Neuronal stem cell (in vitro differentiated cells): ENCODE measurements around the gene MGLL.
A peak's percentile ranks its signal among the peaks of the same experiment; 100 is the strongest.

ENCODE experiments used
- DNase-seq: peaks from one replicate; pipeline ENCODE4 v3.0.0-alpha.2; 2013; ENCODE audit warnings: low spot score
- H2AFZ ChIP-seq: one replicate; pipeline ENCODE4 v1.6.1; 2013; ENCODE audit warnings: mild to moderate bottlenecking, low read length, inconsistent platforms
- H2AK5ac ChIP-seq: 2 replicates; pipeline ENCODE4 v1.6.1; 2013; ENCODE audit warnings: low read depth, mild to moderate bottlenecking, inconsistent platforms, low read length, moderate library complexity, mixed read lengths
- H2BK120ac ChIP-seq: 2 replicates; pipeline ENCODE4 v1.6.1; 2013; ENCODE audit warnings: low read depth, mild to moderate bottlenecking, inconsistent platforms, low read length, moderate library complexity, mixed read lengths
- H2BK12ac ChIP-seq: one replicate; pipeline ENCODE4 v1.6.1; 2013; ENCODE audit warnings: low read length, inconsistent platforms
- H2BK15ac ChIP-seq: 2 replicates; pipeline ENCODE4 v1.6.1; 2013; ENCODE audit warnings: mild to moderate bottlenecking, low read length, inconsistent platforms, mixed read lengths
- H2BK5ac ChIP-seq: one replicate; pipeline ENCODE4 v1.6.1; 2013; ENCODE audit warnings: inconsistent platforms, mild to moderate bottlenecking, low read length, moderate library complexity
- H3K14ac ChIP-seq: one replicate; pipeline ENCODE4 v1.6.1; 2013; ENCODE audit warnings: low read length, inconsistent platforms
- H3K18ac ChIP-seq: 2 replicates; pipeline ENCODE4 v1.6.1; 2013; ENCODE audit warnings: low read length, inconsistent platforms
- H3K23ac ChIP-seq: 2 replicates; pipeline ENCODE4 v1.6.1; 2013; ENCODE audit warnings: low read depth, mild to moderate bottlenecking, mixed read lengths, low read length, inconsistent platforms; ENCODE audit not compliant: poor library complexity
- H3K27ac ChIP-seq: replicated peaks from 3 replicates; pipeline ENCODE4 v1.5.1; 2013; ENCODE audit warnings: low read length, inconsistent platforms
- H3K27me3 ChIP-seq, 3 experiments: 2 replicates each; pipeline ENCODE4 v1.6.1; 2013; ENCODE audit warnings: low read length in 3 of 3, mild to moderate bottlenecking in 2 of 3, inconsistent platforms in 1 of 3, low read depth in 1 of 3, mixed read lengths in 1 of 3, moderate library complexity in 1 of 3; ENCODE audit not compliant: control insufficient read depth in 3 of 3, insufficient read depth in 3 of 3
- H3K36me3 ChIP-seq, 2 donors: replicated peaks in 1 of 2; 2 replicates each; pipeline ENCODE4 v1.6.1; 2013; ENCODE audit warnings: low read length in 2 of 2; ENCODE audit not compliant: control insufficient read depth in 2 of 2, insufficient read depth in 2 of 2
- H3K4ac ChIP-seq: 2 replicates; pipeline ENCODE4 v1.6.1; 2013; ENCODE audit warnings: inconsistent platforms, mild to moderate bottlenecking, low read length, moderate library complexity
- H3K4me1 ChIP-seq, 2 donors: 1 replicate in 1 of 2; 2 replicates in 1 of 2; pipeline ENCODE4 v1.6.1; 2013; ENCODE audit warnings: low read length in 2 of 2, low read depth in 1 of 2; ENCODE audit not compliant: control insufficient read depth in 2 of 2, insufficient read depth in 1 of 2
- H3K4me2 ChIP-seq: one replicate; pipeline ENCODE4 v1.6.1; 2013; ENCODE audit warnings: mild to moderate bottlenecking, low read length, inconsistent platforms; ENCODE audit not compliant: insufficient read depth, poor library complexity, severe bottlenecking
- H3K4me3 ChIP-seq, 2 donors: 2 replicates each; pipeline ENCODE4 v1.5.1; 2013; ENCODE audit warnings: low read length in 2 of 2, mild to moderate bottlenecking in 2 of 2, inconsistent platforms in 1 of 2, moderate library complexity in 1 of 2
- H3K79me1 ChIP-seq: one replicate; pipeline ENCODE4 v1.6.1; 2013; ENCODE audit warnings: low read depth, mild to moderate bottlenecking, inconsistent platforms, low read length, moderate library complexity
- H3K9ac ChIP-seq: one replicate; pipeline ENCODE4 v1.6.1; 2013; ENCODE audit warnings: mild to moderate bottlenecking, low read depth, low read length, inconsistent platforms; ENCODE audit not compliant: poor library complexity
- H3K9me3 ChIP-seq, 2 donors: replicated peaks in 1 of 2; 2 replicates each; pipeline versions ENCODE3 to v1.6.1; 2013; ENCODE audit warnings: low read length in 2 of 2, mild to moderate bottlenecking in 2 of 2, inconsistent platforms in 1 of 2, low read depth in 1 of 2, mixed read lengths in 1 of 2, moderate library complexity in 1 of 2; ENCODE audit not compliant: control insufficient read depth in 2 of 2, insufficient read depth in 1 of 2
- H4K8ac ChIP-seq: one replicate; pipeline ENCODE4 v1.6.1; 2013; ENCODE audit warnings: low read depth, mild to moderate bottlenecking, inconsistent platforms, low read length, moderate library complexity
- H4K91ac ChIP-seq: one replicate; pipeline ENCODE4 v1.6.1; 2013; ENCODE audit warnings: low read length, low read depth, mild to moderate bottlenecking, inconsistent platforms; ENCODE audit not compliant: poor library complexity
- WGBS, 2 donors: extraction: QIAGEN DNeasy Blood & Tissue Kit; methylation state at CpG; one replicate each; pipeline ENCODE4 v1.1.7; 2013; ENCODE audit warnings: missing lambda C conversion rate in 2 of 2, mixed read lengths in 1 of 2; ENCODE audit not compliant: insufficient read length in 2 of 2, insufficient replicate concordance in 1 of 2; ENCODE audit errors: extremely low coverage in 2 of 2; 5-methylcytosine and 5-hydroxymethylcytosine counted together

Gene MGLL

DNA sequence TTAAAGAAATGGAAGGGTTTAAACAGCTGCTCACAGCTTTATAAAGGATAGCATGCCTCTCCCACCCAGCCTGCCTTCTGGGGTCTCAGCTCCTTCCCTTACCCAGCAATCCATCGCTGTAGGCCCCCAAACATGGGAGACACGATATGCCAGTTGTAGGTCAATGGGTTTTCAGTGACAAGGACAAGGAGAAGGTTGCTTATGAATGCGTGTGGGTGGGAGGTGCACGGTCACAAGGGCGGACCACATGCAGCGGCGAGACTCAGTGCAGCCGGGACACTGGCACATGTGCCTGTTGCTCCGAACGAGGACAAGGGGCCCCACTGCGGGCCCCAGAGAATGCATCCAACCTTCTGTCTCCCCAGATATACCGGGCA is 67.0 kb downstream of the MGLL start:
- Histone ChIP-seq H4K8ac (no peak overlapping the region), H3K4me3 (no peak overlapping the region), H3K4me1 (peaks cover 1 to 7% of the 10 kb centered on the region in 2 donors), H2BK120ac (no peak overlapping the region), H3K27ac (no peak overlapping the region), H3K23ac (no peak overlapping the region), H4K91ac (no peak overlapping the region), H2BK5ac (no peak overlapping the region), H2BK15ac (no peak overlapping the region), H2BK12ac (peak overlapping the region; percentile 51), H3K4me2 (no peak overlapping the region), H3K36me3 (no peaks in the 10 kb centered on the region), H3K79me1 (no peaks in the 10 kb centered on the region), H2AFZ (no peak overlapping the region), H2AK5ac (no peak overlapping the region), H3K27me3 (peaks cover 0 to 29% (median 0%) of the 10 kb centered on the region in 3 experiments), H3K14ac (no peak overlapping the region), H3K18ac (peak overlapping the region; percentile 17), H3K9ac (no peak overlapping the region), H3K9me3 (no peaks in the 10 kb centered on the region), H3K4ac (no peak overlapping the region)
- DNase-seq, result no peak
- no CpG with 5 or more reads among the region's 12 CpGs for WGBS, 2 donors

- peak overlapping the region; percentile 22 for H3K18ac ChIP-seq
- no peak overlapping the region for H3K27ac ChIP-seq
- H2BK120ac ChIP-seq, result no peak overlapping the region
- WGBS, 2 donors, result no CpG with 5 or more reads among the region's 34 CpGs
- H2AK5ac ChIP-seq, result peak overlapping the region; percentile 44
- no peak overlapping the region for H3K9ac ChIP-seq
- no peak overlapping the region for H4K91ac ChIP-seq
- H2BK15ac ChIP-seq, result no peak overlapping the region
- H3K4me3 ChIP-seq, result no peak overlapping the region
- H3K36me3 ChIP-seq, result no peaks in the 10 kb centered on the region
- no peak overlapping the region for H3K4ac ChIP-seq
- peaks cover 4 to 13% of the 10 kb centered on the region in 2 donors for H3K4me1 ChIP-seq
- no peak overlapping the region for H2BK12ac ChIP-seq
- no peak overlapping the region for H3K4me2 ChIP-seq
- no peak overlapping the region for H3K23ac ChIP-seq
- H3K27me3 ChIP-seq, result peaks cover 0 to 23% (median 0%) of the 10 kb centered on the region in 3 experiments
- H2AFZ ChIP-seq, result no peak overlapping the region
- no peak overlapping the region for H4K8ac ChIP-seq
- no peak overlapping the region for H3K14ac ChIP-seq
- no peak for DNase-seq
- no peaks in the 10 kb centered on the region for H3K79me1 ChIP-seq
- no peak overlapping the region for H2BK5ac ChIP-seq
- no peaks in the 10 kb centered on the region for H3K9me3 ChIP-seq
Measured at GRCh38 chr3:127754411-127755304, 67.7 kb downstream of the MGLL start.

GRCh38 chr3:127753898-127754410 is 68.4 kb downstream of the MGLL start:
- Histone ChIP-seq H2BK15ac (no peak overlapping the region), H3K23ac (no peak overlapping the region), H2AFZ (no peak overlapping the region), H3K36me3 (no peaks in the 10 kb centered on the region), H2BK5ac (no peak overlapping the region), H3K4me2 (no peak overlapping the region), H3K18ac (peak overlapping the region; percentile 58), H3K27me3 (peaks cover 0 to 17% (median 0%) of the 10 kb centered on the region in 3 experiments), H2BK120ac (no peak overlapping the region), H4K91ac (no peak overlapping the region), H3K4me1 (peaks cover 4 to 18% of the 10 kb centered on the region in 2 donors), H3K79me1 (no peaks in the 10 kb centered on the region), H3K9ac (peak overlapping the region; percentile 45), H2AK5ac (peak overlapping the region; percentile 73), H4K8ac (no peak overlapping the region), H3K4me3 (no peak overlapping the region), H3K4ac (peak overlapping the region; percentile 41), H3K14ac (no peak overlapping the region), H3K27ac (no peak overlapping the region), H2BK12ac (no peak overlapping the region), H3K9me3 (no peaks in the 10 kb centered on the region)
- DNase-seq, result no peak
- no CpG with 5 or more reads among the region's 8 CpGs for WGBS, 2 donors

- H4K91ac ChIP-seq, result no peak overlapping the region
- no peaks in the 10 kb centered on the region for H3K79me1 ChIP-seq
- no peak overlapping the region for H3K4me3 ChIP-seq
- H3K23ac ChIP-seq, result no peak overlapping the region
- no peaks in the 10 kb centered on the region for H3K36me3 ChIP-seq
- no peak overlapping the region for H3K18ac ChIP-seq
- H2BK12ac ChIP-seq, result no peak overlapping the region
- no peak overlapping the region for H2AK5ac ChIP-seq
- peaks cover 0 to 16% (median 0%) of the 10 kb centered on the region in 3 experiments for H3K27me3 ChIP-seq
- no peak for DNase-seq
- no peak overlapping the region for H2BK15ac ChIP-seq
- no peak overlapping the region for H3K4ac ChIP-seq
- H3K4me1 ChIP-seq, result peaks cover 4 to 20% of the 10 kb centered on the region in 2 donors
- H3K9ac ChIP-seq, result no peak overlapping the region
- no peak overlapping the region for H3K4me2 ChIP-seq
- H3K9me3 ChIP-seq, result no peaks in the 10 kb centered on the region
- no peak overlapping the region for H2BK5ac ChIP-seq
- H3K14ac ChIP-seq, result no peak overlapping the region
- no peak overlapping the region for H4K8ac ChIP-seq
- H3K27ac ChIP-seq, result no peak overlapping the region
- H2BK120ac ChIP-seq, result no peak overlapping the region
- H2AFZ ChIP-seq, result no peak overlapping the region
- no CpG with 5 or more reads among the region's 7 CpGs for WGBS, 2 donors
Measured at GRCh38 chr3:127753338-127753737, 69.0 kb downstream of the MGLL start.
